Left ventricle myocardium inferior (tissue), 1 donor: ENCODE results near the gene TRERF1. TPM values are rescaled to one million over a fixed set of nuclear protein-coding genes. Genes with fewer than 3 reads are reported as not detected.

Experiments
- DNase-seq: peaks from one replicate; pipeline ENCODE4 v3.0.0-alpha.2; 2020
- H3K27ac ChIP-seq: fragments of 200-600 bp; replicated peaks from 2 replicates; pipeline ENCODE4 v1.8.0; 2021
- H3K27me3 ChIP-seq: fragments of 200-600 bp; 2 replicates; pipeline ENCODE4 v1.8.0; 2021; ENCODE audit warnings: low read depth
- H3K36me3 ChIP-seq: fragments of 200-600 bp; 2 replicates; pipeline ENCODE4 v1.8.0; 2021
- H3K4me1 ChIP-seq: fragments of 200-600 bp; 2 replicates; pipeline ENCODE4 v1.8.0; 2021
- H3K4me3 ChIP-seq: fragments of 200-600 bp; 2 replicates; pipeline ENCODE4 v1.8.0; 2021; ENCODE audit warnings: mild to moderate bottlenecking, moderate library complexity
- H3K9me3 ChIP-seq: fragments of 200-600 bp; replicated peaks from 2 replicates; pipeline ENCODE4 v1.8.0; 2021
- CTCF ChIP-seq: fragments of 200-600 bp; IDR thresholded peaks from 2 replicates; pipeline ENCODE4 v1.8.0; 2021; ENCODE audit warnings: antibody characterized with exemption, mild to moderate bottlenecking, borderline replicate concordance
- intact Hi-C: fragments of 100-400 bp; cut with micrococcal nuclease; formaldehyde crosslinking; loops from one replicate; pipeline ENCODE4 v1.11.0; 2022
- total RNA-seq: library from RNA; stranded (reverse); fragmentation: NEBNext Ultra II Directional; extraction: Animal tissue kit (Norgen Biotek cat#: 25700); gene quantifications from one replicate; pipeline ENCODE4 v1.2.1, GENCODE V29; 2021
- donor health status: DM: no; HTN: yes; CAD: no; lungs with severe emphysema.

Gene TRERF1
- total RNA-seq, 1 donor from 2014 or later: 1.4 TPM

- H3K27ac ChIP-seq: no peak overlapping the region
- H3K4me1 ChIP-seq: peaks cover 1% of the 10 kb centered on the region
- TF ChIP-seq CTCF: no peak
These were observed 92.7 kb downstream of the TRERF1 start for GRCh38 chr6:42359021-42359420.

GRCh38 chr6:42355416-42355815, 96.3 kb downstream of the TRERF1 start:
- Histone ChIP-seq H3K9me3 (no peaks in the 10 kb centered on the region), H3K36me3 (no peaks in the 10 kb centered on the region), H3K27me3 (no peaks in the 10 kb centered on the region), H3K4me3 (no peak overlapping the region), H3K4me1 (no peaks in the 10 kb centered on the region), H3K27ac (no peak overlapping the region)
- DNase-seq: no peak
- intact Hi-C loops: no loop called here
- TF ChIP-seq CTCF: no peak

More at GRCh38 chr6:42359021-42359420, 92.7 kb downstream of the TRERF1 start:
- no peak overlapping the region for H3K4me3 ChIP-seq
- H3K9me3 ChIP-seq: no peaks in the 10 kb centered on the region
- DNase-seq: no peak
- intact Hi-C loops: no loop called here
- no peaks in the 10 kb centered on the region for H3K27me3 ChIP-seq
- H3K36me3 ChIP-seq: peaks cover 8% of the 10 kb centered on the region

- Histone ChIP-seq H3K27me3 (no peaks in the 10 kb centered on the region), H3K27ac (no peak overlapping the region), H3K4me1 (no peaks in the 10 kb centered on the region), H3K4me3 (no peak overlapping the region), H3K9me3 (no peaks in the 10 kb centered on the region), H3K36me3 (no peaks in the 10 kb centered on the region)
- TF ChIP-seq CTCF: no peak
- DNase-seq: no peak
- intact Hi-C loops: no loop called here
These were observed 97.0 kb downstream of the TRERF1 start for GRCh38 chr6:42354702-42355101.

GRCh38 chr6:42352856-42353564, 98.7 kb downstream of the TRERF1 start:
- intact Hi-C loops: no loop called here
- Histone ChIP-seq H3K9me3 (no peaks in the 10 kb centered on the region), H3K36me3 (no peaks in the 10 kb centered on the region), H3K27me3 (no peaks in the 10 kb centered on the region), H3K4me1 (no peaks in the 10 kb centered on the region), H3K27ac (no peak overlapping the region), H3K4me3 (no peak overlapping the region)
- no peak for TF ChIP-seq CTCF
- DNase-seq: no peak

- intact Hi-C loops: no loop called here
- no peaks in the 10 kb centered on the region for H3K9me3 ChIP-seq
- no peaks in the 10 kb centered on the region for H3K27me3 ChIP-seq
- no peak overlapping the region for H3K27ac ChIP-seq
- H3K36me3 ChIP-seq: no peaks in the 10 kb centered on the region
- DNase-seq: no peak
- no peaks in the 10 kb centered on the region for H3K4me1 ChIP-seq
- H3K4me3 ChIP-seq: no peak overlapping the region
- no peak for TF ChIP-seq CTCF
These were observed 100.8 kb downstream of the TRERF1 start for GRCh38 chr6:42350911-42351310.
